Measurements from ENCODE around the gene SKIC2.
"Not testable (repeated sequence)": the region's sequence is repeated elsewhere in the genome, so short reads cannot be mapped to it uniquely, and the experiment has no call there.

DNA sequence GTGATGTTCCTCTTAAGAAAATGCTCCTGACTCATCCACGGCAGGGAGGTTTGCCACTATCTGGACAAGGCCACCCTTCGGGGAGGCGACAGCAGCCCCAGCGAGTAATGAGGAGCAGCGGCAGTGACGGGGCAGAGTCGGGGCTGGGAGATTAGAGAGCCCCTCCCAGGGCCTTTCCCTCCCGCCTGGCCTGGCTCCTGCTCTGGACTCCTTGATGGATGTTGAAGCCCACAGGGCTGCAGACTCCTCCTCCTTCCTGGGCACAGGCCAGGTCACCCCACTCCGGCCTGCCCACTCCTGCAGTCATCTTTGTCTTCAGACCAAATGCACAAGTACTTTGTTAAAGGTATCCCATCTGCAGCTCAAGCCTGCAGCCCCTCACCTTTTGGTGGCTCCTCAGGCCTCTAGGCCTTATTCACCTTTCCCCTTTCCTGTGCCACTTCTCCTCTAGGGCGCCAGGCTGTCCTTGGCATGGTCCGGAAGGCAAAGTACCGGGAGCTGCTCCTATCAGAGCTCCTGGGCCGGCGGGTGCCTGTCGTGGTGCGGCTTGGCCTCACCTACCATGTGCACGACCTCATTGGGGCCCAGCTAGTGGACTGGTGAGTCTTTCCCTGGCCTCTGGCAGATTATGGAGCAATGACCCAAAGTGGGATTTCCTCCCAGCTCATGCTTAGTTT, 54.1 kb downstream of the SKIC2 start:
- TF ChIP-seq, protein P1, sequence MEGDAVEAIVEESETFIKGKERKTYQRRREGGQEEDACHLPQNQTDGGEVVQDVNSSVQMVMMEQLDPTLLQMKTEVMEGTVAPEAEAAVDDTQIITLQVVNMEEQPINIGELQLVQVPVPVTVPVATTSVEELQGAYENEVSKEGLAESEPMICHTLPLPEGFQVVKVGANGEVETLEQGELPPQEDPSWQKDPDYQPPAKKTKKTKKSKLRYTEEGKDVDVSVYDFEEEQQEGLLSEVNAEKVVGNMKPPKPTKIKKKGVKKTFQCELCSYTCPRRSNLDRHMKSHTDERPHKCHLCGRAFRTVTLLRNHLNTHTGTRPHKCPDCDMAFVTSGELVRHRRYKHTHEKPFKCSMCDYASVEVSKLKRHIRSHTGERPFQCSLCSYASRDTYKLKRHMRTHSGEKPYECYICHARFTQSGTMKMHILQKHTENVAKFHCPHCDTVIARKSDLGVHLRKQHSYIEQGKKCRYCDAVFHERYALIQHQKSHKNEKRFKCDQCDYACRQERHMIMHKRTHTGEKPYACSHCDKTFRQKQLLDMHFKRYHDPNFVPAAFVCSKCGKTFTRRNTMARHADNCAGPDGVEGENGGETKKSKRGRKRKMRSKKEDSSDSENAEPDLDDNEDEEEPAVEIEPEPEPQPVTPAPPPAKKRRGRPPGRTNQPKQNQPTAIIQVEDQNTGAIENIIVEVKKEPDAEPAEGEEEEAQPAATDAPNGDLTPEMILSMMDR (tag by site-specific recombination; IDR thresholded peaks at IDR 0.05) = not testable (repeated sequence)
- TF ChIP-seq, protein P2, sequence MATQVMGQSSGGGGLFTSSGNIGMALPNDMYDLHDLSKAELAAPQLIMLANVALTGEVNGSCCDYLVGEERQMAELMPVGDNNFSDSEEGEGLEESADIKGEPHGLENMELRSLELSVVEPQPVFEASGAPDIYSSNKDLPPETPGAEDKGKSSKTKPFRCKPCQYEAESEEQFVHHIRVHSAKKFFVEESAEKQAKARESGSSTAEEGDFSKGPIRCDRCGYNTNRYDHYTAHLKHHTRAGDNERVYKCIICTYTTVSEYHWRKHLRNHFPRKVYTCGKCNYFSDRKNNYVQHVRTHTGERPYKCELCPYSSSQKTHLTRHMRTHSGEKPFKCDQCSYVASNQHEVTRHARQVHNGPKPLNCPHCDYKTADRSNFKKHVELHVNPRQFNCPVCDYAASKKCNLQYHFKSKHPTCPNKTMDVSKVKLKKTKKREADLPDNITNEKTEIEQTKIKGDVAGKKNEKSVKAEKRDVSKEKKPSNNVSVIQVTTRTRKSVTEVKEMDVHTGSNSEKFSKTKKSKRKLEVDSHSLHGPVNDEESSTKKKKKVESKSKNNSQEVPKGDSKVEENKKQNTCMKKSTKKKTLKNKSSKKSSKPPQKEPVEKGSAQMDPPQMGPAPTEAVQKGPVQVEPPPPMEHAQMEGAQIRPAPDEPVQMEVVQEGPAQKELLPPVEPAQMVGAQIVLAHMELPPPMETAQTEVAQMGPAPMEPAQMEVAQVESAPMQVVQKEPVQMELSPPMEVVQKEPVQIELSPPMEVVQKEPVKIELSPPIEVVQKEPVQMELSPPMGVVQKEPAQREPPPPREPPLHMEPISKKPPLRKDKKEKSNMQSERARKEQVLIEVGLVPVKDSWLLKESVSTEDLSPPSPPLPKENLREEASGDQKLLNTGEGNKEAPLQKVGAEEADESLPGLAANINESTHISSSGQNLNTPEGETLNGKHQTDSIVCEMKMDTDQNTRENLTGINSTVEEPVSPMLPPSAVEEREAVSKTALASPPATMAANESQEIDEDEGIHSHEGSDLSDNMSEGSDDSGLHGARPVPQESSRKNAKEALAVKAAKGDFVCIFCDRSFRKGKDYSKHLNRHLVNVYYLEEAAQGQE (tag by site-specific recombination; IDR thresholded peaks at IDR 0.05) = not testable (repeated sequence)
- TF ChIP-seq, protein P3, sequence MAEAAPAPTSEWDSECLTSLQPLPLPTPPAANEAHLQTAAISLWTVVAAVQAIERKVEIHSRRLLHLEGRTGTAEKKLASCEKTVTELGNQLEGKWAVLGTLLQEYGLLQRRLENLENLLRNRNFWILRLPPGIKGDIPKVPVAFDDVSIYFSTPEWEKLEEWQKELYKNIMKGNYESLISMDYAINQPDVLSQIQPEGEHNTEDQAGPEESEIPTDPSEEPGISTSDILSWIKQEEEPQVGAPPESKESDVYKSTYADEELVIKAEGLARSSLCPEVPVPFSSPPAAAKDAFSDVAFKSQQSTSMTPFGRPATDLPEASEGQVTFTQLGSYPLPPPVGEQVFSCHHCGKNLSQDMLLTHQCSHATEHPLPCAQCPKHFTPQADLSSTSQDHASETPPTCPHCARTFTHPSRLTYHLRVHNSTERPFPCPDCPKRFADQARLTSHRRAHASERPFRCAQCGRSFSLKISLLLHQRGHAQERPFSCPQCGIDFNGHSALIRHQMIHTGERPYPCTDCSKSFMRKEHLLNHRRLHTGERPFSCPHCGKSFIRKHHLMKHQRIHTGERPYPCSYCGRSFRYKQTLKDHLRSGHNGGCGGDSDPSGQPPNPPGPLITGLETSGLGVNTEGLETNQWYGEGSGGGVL (tag by site-specific recombination; IDR thresholded peaks at IDR 0.05) = not testable (repeated sequence)
- not testable (repeated sequence) for TF ChIP-seq OVOL3 (tag by site-specific recombination; IDR thresholded peaks at IDR 0.05); ZNF510 (tag by site-specific recombination; IDR thresholded peaks at IDR 0.05; ENCODE audit: insufficient replicate concordance); BCL11A (tag by site-specific recombination; IDR thresholded peaks at IDR 0.05; ENCODE audit: low read depth); ZNF555 (tag by site-specific recombination; conservative IDR thresholded peaks at IDR 0.05)
- TF ChIP-seq, protein P4, sequence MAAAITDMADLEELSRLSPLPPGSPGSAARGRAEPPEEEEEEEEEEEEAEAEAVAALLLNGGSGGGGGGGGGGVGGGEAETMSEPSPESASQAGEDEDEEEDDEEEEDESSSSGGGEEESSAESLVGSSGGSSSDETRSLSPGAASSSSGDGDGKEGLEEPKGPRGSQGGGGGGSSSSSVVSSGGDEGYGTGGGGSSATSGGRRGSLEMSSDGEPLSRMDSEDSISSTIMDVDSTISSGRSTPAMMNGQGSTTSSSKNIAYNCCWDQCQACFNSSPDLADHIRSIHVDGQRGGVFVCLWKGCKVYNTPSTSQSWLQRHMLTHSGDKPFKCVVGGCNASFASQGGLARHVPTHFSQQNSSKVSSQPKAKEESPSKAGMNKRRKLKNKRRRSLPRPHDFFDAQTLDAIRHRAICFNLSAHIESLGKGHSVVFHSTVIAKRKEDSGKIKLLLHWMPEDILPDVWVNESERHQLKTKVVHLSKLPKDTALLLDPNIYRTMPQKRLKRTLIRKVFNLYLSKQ (tag by site-specific recombination; IDR thresholded peaks at IDR 0.05; ENCODE audit: borderline replicate concordance) = not testable (repeated sequence)

All from HEK293 (cell line).